Gastroesophageal sphincter (tissue), 3 donors: Measurements from ENCODE around the gene NKX2-2.

Experiments
- POLR2A ChIP-seq, 2 donors: fragments of 450-650 bp; IDR thresholded peaks; one replicate each; pipeline ENCODE4 v1.6.1; 2017; ENCODE audit warnings: antibody characterized with exemption in 2 of 2, mild to moderate bottlenecking in 2 of 2, moderate library complexity in 1 of 2
- TF ChIP-seq, protein P1 (sequence below), 4 experiments: fragments of 200-600 bp in 2 of 4; fragments of 450-650 bp in 2 of 4; sonication (generic) in 1 of 4; IDR thresholded peaks; one replicate each; pipeline ENCODE4 v1.5.1; 2017 to 2019; ENCODE audit warnings: antibody characterized with exemption in 4 of 4, mild to moderate bottlenecking in 2 of 4, moderate library complexity in 2 of 4

DNA sequence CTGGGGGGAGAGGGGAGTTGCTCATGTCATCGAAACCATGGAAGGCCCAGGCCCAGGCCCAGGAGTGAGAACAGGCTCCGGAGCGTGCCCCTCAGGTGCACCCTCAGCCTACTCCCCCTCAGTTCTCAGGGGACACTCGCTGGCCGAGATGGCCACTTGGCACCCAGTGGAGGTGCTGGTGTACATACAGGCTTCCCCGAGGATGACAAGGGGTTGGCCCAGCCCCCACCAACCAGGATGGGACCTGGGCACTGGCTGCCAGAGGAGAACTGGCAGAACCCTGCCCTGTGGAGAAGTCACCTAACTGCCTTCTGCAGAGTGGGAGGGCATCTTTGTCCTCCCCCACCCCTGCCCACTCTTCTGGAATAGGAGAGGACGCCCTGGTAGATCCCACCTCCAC lies 9.5 kb downstream of the NKX2-2 start:
- no peak for TF ChIP-seq POLR2A (IDR thresholded peaks at IDR 0.05)
- TF ChIP-seq, protein P1, sequence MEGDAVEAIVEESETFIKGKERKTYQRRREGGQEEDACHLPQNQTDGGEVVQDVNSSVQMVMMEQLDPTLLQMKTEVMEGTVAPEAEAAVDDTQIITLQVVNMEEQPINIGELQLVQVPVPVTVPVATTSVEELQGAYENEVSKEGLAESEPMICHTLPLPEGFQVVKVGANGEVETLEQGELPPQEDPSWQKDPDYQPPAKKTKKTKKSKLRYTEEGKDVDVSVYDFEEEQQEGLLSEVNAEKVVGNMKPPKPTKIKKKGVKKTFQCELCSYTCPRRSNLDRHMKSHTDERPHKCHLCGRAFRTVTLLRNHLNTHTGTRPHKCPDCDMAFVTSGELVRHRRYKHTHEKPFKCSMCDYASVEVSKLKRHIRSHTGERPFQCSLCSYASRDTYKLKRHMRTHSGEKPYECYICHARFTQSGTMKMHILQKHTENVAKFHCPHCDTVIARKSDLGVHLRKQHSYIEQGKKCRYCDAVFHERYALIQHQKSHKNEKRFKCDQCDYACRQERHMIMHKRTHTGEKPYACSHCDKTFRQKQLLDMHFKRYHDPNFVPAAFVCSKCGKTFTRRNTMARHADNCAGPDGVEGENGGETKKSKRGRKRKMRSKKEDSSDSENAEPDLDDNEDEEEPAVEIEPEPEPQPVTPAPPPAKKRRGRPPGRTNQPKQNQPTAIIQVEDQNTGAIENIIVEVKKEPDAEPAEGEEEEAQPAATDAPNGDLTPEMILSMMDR (IDR thresholded peaks at IDR 0.05) = no peak
